Testis (tissue), 2 donors: ENCODE data around the gene HLF.

ENCODE experiments used
- POLR2A ChIP-seq: fragments of 450-650 bp; IDR thresholded peaks from one replicate; pipeline ENCODE4 v1.6.1; 2017; ENCODE audit warnings: antibody characterized with exemption, mild to moderate bottlenecking, moderate library complexity
- TF ChIP-seq, protein P1 (sequence below), 3 experiments: fragments of 450-650 bp in 2 of 3; fragments of 200-600 bp in 1 of 3; sonication (generic) in 1 of 3; IDR thresholded peaks; one replicate each; pipeline ENCODE4 v1.5.1; 2016 to 2019; ENCODE audit warnings: antibody characterized with exemption in 3 of 3, mild to moderate bottlenecking in 2 of 3, moderate library complexity in 1 of 3

DNA sequence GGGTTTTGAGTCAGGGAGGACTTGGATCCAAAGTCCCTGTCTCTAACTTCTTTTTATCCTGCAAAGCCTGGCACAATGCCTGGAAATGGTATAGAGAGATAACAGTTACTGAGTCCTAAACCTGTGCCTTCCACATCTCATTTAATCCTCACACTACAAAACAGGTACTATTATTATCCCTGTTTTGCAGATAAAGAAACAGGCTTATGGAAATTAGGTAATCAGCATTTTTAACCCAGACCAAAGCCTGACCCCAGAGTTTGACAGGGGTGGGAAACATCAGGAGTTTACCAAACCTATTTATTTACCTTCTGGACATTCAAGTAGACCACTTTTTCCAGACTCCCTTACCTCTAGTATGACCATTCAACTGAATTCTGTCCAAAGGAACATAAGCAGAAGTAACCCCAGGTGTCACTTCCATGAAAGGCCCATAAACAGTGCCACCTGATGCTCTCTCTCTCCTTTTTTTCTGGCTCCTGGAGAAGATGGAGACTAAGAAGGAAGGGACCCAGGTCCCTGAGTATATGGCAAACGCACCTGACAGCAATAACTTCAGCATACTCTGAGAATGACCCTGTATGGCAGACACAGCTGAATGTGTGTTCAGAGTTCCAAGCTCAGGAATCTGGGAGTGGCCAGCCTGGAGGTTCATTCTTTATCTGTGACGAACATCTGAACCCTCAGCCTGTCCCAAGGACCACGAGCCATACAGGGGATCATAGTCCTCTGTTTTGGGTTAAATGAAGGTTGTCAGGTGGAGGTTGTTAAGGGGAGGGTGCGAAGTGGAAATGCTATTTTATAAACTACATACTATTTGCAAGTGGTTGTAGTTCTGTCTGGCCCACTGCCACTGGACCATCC is 62.7 kb downstream of the HLF start:
- TF ChIP-seq, protein P1, sequence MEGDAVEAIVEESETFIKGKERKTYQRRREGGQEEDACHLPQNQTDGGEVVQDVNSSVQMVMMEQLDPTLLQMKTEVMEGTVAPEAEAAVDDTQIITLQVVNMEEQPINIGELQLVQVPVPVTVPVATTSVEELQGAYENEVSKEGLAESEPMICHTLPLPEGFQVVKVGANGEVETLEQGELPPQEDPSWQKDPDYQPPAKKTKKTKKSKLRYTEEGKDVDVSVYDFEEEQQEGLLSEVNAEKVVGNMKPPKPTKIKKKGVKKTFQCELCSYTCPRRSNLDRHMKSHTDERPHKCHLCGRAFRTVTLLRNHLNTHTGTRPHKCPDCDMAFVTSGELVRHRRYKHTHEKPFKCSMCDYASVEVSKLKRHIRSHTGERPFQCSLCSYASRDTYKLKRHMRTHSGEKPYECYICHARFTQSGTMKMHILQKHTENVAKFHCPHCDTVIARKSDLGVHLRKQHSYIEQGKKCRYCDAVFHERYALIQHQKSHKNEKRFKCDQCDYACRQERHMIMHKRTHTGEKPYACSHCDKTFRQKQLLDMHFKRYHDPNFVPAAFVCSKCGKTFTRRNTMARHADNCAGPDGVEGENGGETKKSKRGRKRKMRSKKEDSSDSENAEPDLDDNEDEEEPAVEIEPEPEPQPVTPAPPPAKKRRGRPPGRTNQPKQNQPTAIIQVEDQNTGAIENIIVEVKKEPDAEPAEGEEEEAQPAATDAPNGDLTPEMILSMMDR (IDR thresholded peaks at IDR 0.05), result no peak
- no peak for TF ChIP-seq POLR2A
